HUES64 (cell line): Measurements from ENCODE around the gene LELP1.
"Not testable (repeated sequence)": the region's sequence is repeated elsewhere in the genome, so short reads cannot be mapped to it uniquely, and the experiment has no call there.

Experiments
- H3K27ac ChIP-seq: 2 replicates; pipeline ENCODE4 v1.7.0; 2013; ENCODE audit warnings: low read depth, low read length, inconsistent platforms
- H3K27me3 ChIP-seq: 2 replicates; pipeline ENCODE4 v1.6.1; 2013; ENCODE audit warnings: mild to moderate bottlenecking, low read length; ENCODE audit not compliant: insufficient read depth
- H3K36me3 ChIP-seq: 2 replicates; pipeline ENCODE4 v1.6.1; 2013; ENCODE audit warnings: mild to moderate bottlenecking, low read length; ENCODE audit not compliant: insufficient read depth
- H3K4me1 ChIP-seq: 2 replicates; pipeline ENCODE4 v1.6.1; 2013; ENCODE audit warnings: mild to moderate bottlenecking, low read length, moderate library complexity; ENCODE audit not compliant: insufficient read depth
- H3K4me3 ChIP-seq: 2 replicates; pipeline ENCODE4 v1.5.1; 2013; ENCODE audit warnings: mild to moderate bottlenecking, low read length, moderate library complexity
- H3K9ac ChIP-seq: 2 replicates; pipeline ENCODE4 v1.6.1; 2013; ENCODE audit warnings: mild to moderate bottlenecking, low read depth, low read length
- H3K9me3 ChIP-seq: 2 replicates; pipeline ENCODE4 v1.6.1; 2013; ENCODE audit warnings: low read depth, low read length; ENCODE audit not compliant: insufficient read depth
- WGBS: fragments of 150-250, 120-280 bp; methylation state at CpG from one replicate; pipeline ENCODE4 v1.1.7; 2013; ENCODE audit warnings: missing lambda C conversion rate; 5-methylcytosine and 5-hydroxymethylcytosine counted together

LELP1 gene

DNA sequence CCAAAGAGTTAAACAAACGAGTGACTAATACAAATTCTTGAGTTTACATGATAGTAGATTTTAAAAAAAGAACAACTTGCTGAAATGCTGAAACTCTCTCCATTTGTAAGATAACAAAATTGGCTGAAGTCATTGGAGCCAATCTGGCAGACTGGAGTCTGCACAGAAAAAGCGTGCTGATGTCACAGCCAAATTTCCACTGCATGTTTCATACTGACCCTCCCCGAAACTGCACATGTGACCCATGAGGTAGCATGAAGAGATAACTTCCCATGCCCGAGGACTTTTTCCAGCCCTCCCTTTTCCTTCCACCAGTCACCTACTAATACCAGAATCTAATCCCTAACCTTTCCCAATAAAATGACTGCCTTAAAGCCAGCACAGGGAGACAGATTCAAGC lies 1.2 kb upstream of the LELP1 start:
- no peaks in the 10 kb centered on the region for H3K9me3 ChIP-seq
- no peak overlapping the region for H3K9ac ChIP-seq
- no peaks in the 10 kb centered on the region; the same call in 1 of the 2 replicates for H3K27me3 ChIP-seq
- H3K4me1 ChIP-seq, result no peaks in the 10 kb centered on the region
- 77% methylated on average over 4 of the region's 4 CpGs for WGBS
- H3K27ac ChIP-seq, result no peak overlapping the region
- H3K36me3 ChIP-seq, result no peaks in the 10 kb centered on the region
- no peak overlapping the region for H3K4me3 ChIP-seq

DNA sequence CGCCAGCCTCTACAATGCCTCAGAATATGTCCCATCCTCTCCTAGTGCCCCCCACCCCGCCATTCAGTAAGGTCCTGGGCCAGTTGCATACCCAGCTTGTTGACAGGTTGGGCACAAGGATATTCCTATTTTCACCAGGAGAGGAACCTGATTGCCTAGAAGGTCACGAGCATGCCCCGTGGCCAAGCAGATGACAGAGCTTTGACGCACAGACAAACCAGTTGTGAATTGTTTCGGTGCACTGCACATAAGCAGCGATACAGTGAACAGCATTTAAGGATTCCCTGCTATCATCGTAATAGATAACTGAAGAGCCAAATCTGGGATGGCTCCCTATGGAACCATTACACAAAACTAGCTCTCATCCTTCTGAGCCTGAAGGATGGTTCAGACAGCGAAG lies 3.4 kb downstream of the LELP1 start:
- H3K36me3 ChIP-seq, result no peaks in the 10 kb centered on the region
- H3K27me3 ChIP-seq, result no peaks in the 10 kb centered on the region; the same call in 1 of the 2 replicates
- no peaks in the 10 kb centered on the region for H3K9me3 ChIP-seq
- no peak overlapping the region for H3K27ac ChIP-seq
- H3K4me3 ChIP-seq, result no peak overlapping the region
- H3K4me1 ChIP-seq, result no peaks in the 10 kb centered on the region
- H3K9ac ChIP-seq, result no peak overlapping the region
- 86% methylated on average over 9 of the region's 9 CpGs for WGBS

DNA sequence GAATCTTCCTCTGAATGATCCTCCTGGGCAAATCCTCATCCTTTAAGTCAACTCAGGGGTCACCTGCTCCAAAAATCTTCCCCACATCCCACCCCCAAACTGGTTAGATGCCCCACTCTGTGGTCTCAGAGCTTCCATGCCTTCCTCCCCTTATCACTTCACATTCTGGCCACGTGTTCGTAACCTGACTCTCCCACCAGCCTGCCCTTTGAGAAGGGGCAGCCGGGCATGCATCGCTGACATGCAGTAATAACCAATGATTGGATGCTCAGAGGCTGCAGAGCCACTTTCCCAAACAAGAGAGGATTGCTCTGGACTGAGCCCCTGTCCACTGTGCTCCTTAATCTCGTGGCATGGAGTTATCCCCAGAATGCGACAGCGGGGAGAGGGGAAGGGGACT lies 7.0 kb downstream of the LELP1 start:
- Histone ChIP-seq H3K27me3 (no peaks in the 10 kb centered on the region; the same call in 1 of the 2 replicates), H3K36me3 (no peaks in the 10 kb centered on the region), H3K4me3 (no peak overlapping the region), H3K27ac (no peak overlapping the region), H3K9ac (no peak overlapping the region), H3K4me1 (no peaks in the 10 kb centered on the region), H3K9me3 (no peaks in the 10 kb centered on the region)
- WGBS, result 77% methylated on average over 7 of the region's 7 CpGs

DNA sequence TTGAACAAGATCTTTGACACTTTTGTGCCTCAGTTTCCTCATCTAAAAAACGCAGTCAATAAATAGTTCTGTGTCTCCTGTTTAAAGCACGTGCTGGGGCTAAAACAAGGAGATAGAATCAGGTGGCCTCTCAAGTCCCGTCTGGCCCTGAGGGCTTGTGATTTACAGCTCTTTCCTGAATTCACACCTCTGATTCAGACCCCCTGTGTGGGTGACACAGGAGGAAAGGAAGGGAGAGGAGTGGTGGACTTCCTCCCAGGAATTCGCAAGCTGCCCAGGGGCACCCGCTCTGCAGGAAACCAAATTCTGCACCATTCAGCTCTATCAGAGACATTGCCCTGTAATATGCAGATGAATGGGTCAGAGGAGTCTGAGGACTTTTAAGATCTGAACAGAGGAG lies 9.0 kb downstream of the LELP1 start:
- Histone ChIP-seq H3K9ac (no peak overlapping the region), H3K27me3 (no peaks in the 10 kb centered on the region), H3K36me3 (no peaks in the 10 kb centered on the region), H3K27ac (no peak overlapping the region), H3K4me3 (no peak overlapping the region), H3K9me3 (no peaks in the 10 kb centered on the region), H3K4me1 (no peaks in the 10 kb centered on the region)
- WGBS, result 54% methylated on average over 5 of the region's 5 CpGs

DNA sequence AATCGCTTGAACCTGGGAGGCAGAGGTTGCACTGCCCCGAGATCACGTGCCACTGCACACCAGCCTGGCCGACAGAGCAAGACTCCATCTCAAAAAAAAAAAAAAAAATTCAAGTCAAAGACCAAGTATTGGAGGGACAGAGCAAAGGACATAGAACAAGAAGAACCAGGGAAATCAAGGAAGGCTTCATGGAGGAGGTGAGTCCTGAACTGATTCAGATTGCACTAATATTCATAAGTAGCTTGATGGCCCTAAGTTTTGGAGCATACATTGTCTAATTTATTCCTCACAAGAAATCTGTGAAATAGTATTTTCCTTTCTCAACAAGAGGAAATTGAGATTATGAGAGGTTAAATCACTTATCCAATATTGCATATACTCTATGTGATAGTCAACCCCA lies 10.3 kb downstream of the LELP1 start:
- Histone ChIP-seq H3K4me3 (no peak overlapping the region), H3K9ac (no peak overlapping the region), H3K27ac (no peak overlapping the region), H3K4me1 (no peaks in the 10 kb centered on the region), H3K36me3 (no peaks in the 10 kb centered on the region), H3K9me3 (no peaks in the 10 kb centered on the region), H3K27me3 (no peaks in the 10 kb centered on the region)
- 99% methylated on average over 4 of the region's 4 CpGs for WGBS

- Histone ChIP-seq H3K4me3 (no peak within 1 kb of the TSS), H3K27ac (no peak within 1 kb of the TSS), H3K4me1 (no peaks in the 10 kb centered on the region), H3K36me3 (no peaks in the 10 kb centered on the region), H3K27me3 (no peaks in the 10 kb centered on the region), H3K9me3 (no peaks in the 10 kb centered on the region), H3K9ac (no peak within 1 kb of the TSS)
- WGBS, result 70% methylated on average over 3 of the region's 3 CpGs
Observed at GRCh38 chr1:153217212-153217611, 14.0 kb downstream of the LELP1 start, which contains the start of gene PRR9. PRR9 (plus strand) TSS chr1:153217584; CDS start chr1:153218145, 561 bp downstream.

GRCh38 chr1:153217744-153218416 lies 14.7 kb downstream of the LELP1 start:
- 75% methylated on average over 2 of the region's 2 CpGs for WGBS
- Histone ChIP-seq H3K9me3 (no peaks in the 10 kb centered on the region), H3K36me3 (no peaks in the 10 kb centered on the region), H3K27me3 (no peaks in the 10 kb centered on the region), H3K9ac (no peak overlapping the region), H3K4me3 (no peak overlapping the region), H3K27ac (no peak overlapping the region), H3K4me1 (no peaks in the 10 kb centered on the region)

GRCh38 chr1:153220606-153221303 lies 17.5 kb downstream of the LELP1 start:
- WGBS, result 77% methylated on average over 6 of the region's 6 CpGs
- Histone ChIP-seq H3K27me3 (no peaks in the 10 kb centered on the region), H3K9me3 (no peaks in the 10 kb centered on the region), H3K36me3 (no peaks in the 10 kb centered on the region), H3K27ac (no peak overlapping the region), H3K4me1 (no peaks in the 10 kb centered on the region), H3K9ac (no peak overlapping the region), H3K4me3 (no peak overlapping the region)

- H3K27me3 ChIP-seq, H3K4me1 ChIP-seq, H3K36me3 ChIP-seq, H3K4me3 ChIP-seq, H3K9me3 ChIP-seq, H3K27ac ChIP-seq, H3K9ac ChIP-seq: not testable (repeated sequence)
- 61% methylated on average over 14 of the region's 16 CpGs for WGBS
Observed at GRCh38 chr1:153223040-153223891, 20.0 kb downstream of the LELP1 start.

- Histone ChIP-seq H3K9ac (no peak overlapping the region), H3K9me3 (no peaks in the 10 kb centered on the region), H3K4me1 (no peaks in the 10 kb centered on the region), H3K36me3 (no peaks in the 10 kb centered on the region), H3K27ac (no peak overlapping the region), H3K27me3 (no peaks in the 10 kb centered on the region), H3K4me3 (no peak overlapping the region)
- WGBS, result 73% methylated on average over 2 of the region's 2 CpGs
Observed at GRCh38 chr1:153227810-153228209, 24.6 kb downstream of the LELP1 start.

GRCh38 chr1:153228491-153228890 lies 25.3 kb downstream of the LELP1 start:
- WGBS, result 87% methylated on average over 1 of the region's 1 CpG
- Histone ChIP-seq H3K36me3 (no peaks in the 10 kb centered on the region), H3K27ac (no peak overlapping the region), H3K4me1 (no peaks in the 10 kb centered on the region), H3K9ac (no peak overlapping the region), H3K27me3 (no peaks in the 10 kb centered on the region), H3K9me3 (no peaks in the 10 kb centered on the region), H3K4me3 (no peak overlapping the region)
